GM12878 (cell line): ENCODE measurements around the gene TYSND1. TPM values are rescaled to one million over a fixed set of nuclear protein-coding genes. Genes with fewer than 3 reads are reported as not detected.

Experiments used
- CHD4 ChIP-seq: fragments of 200-600 bp; sonication (generic); IDR thresholded peaks from 2 replicates; pipeline ENCODE4 v1.6.1; 2016; ENCODE audit warnings: mild to moderate bottlenecking
- EP300 ChIP-seq, 2 experiments: fragments of 150-350 bp in 1 of 2; IDR thresholded peaks; 2 replicates each; pipeline ENCODE4 v1.6.1; 2011 to 2012; ENCODE audit warnings: low read depth in 2 of 2, low read length in 2 of 2, borderline replicate concordance in 1 of 2, improper control_type of control experiment in 1 of 2, inconsistent platforms in 1 of 2; ENCODE audit not compliant: control insufficient read depth in 1 of 2
- ETV6 ChIP-seq, 2 experiments: fragments of 450-650 bp in 1 of 2; IDR thresholded peaks in 1 of 2; conservative IDR thresholded peaks in 1 of 2; 2 replicates each; pipeline ENCODE4 v1.6.1; 2014; ENCODE audit warnings: antibody characterized with exemption in 1 of 2, borderline replicate concordance in 1 of 2, low read depth in 1 of 2, mild to moderate bottlenecking in 1 of 2, moderate library complexity in 1 of 2
- EZH2 ChIP-seq: IDR thresholded peaks from 2 replicates; pipeline ENCODE4 v1.6.1; 2012; ENCODE audit warnings: low read depth, mild to moderate bottlenecking, control low read depth, inconsistent platforms, low read length, borderline replicate concordance; ENCODE audit not compliant: control insufficient read depth
- KAT2A ChIP-seq: conservative IDR thresholded peaks from 2 replicates; pipeline ENCODE4 v1.6.1; 2011; ENCODE audit warnings: low read depth, low read length; ENCODE audit not compliant: control insufficient read depth
- PML ChIP-seq: IDR thresholded peaks from 2 replicates; pipeline ENCODE4 v1.6.1; 2012; ENCODE audit warnings: low read length, inconsistent platforms
- RAD51 ChIP-seq: fragments of 450-650 bp; IDR thresholded peaks from 2 replicates; pipeline ENCODE4 v1.6.1; 2016; ENCODE audit warnings: moderate library complexity, mild to moderate bottlenecking, inconsistent platforms
- SP1 ChIP-seq: IDR thresholded peaks from one replicate; pipeline ENCODE4 v1.6.1; 2011; ENCODE audit warnings: low read depth, low read length
- TAF1 ChIP-seq: IDR thresholded peaks from 2 replicates; pipeline ENCODE4 v1.6.1; 2011; ENCODE audit warnings: mild to moderate bottlenecking, low read depth, low read length, borderline replicate concordance
- WRNIP1 ChIP-seq: IDR thresholded peaks from 2 replicates; pipeline ENCODE4 v1.6.1; 2011; ENCODE audit warnings: low read depth, low read length, improper control_type of control experiment, borderline replicate concordance
- polyA plus RNA-seq, 11 experiments: library from polyadenylated mRNA; depleted of rRNA in 4 of 11; unstranded in 6 of 11; stranded (reverse) in 5 of 11; fragments of >200 nt; fragmentation: Nextera tagmentation in 4 of 11; fragmentation: Illumina TruSeq in 1 of 11; extraction: Ambion mirVana in 4 of 11; extraction: Trizol in 1 of 11; gene quantifications; 1 replicate in 1 of 11; 2 replicates in 10 of 11; pipeline versions ENCODE4 v1.2.1 to v1.2.3, GENCODE V29; 2011 to 2016; ENCODE audit warnings: inconsistent platforms in 2 of 11, missing spikeins in 2 of 11, low read depth in 1 of 11
- total RNA-seq, 4 experiments: library from RNA; depleted of rRNA in 3 of 4; stranded (reverse); fragments of >200 nt in 3 of 4; fragmentation: Illumina TruSeq in 1 of 4; extraction: Trizol in 1 of 4; gene quantifications; 2 replicates each; pipeline versions ENCODE4 v1.2.1 to v1.2.3, GENCODE V29; 2013 to 2021
- TF ChIP-seq, protein P1 (sequence below): IDR thresholded peaks from 2 replicates; pipeline ENCODE4 v1.6.1; 2011; ENCODE audit warnings: borderline replicate concordance, low read depth, mild to moderate bottlenecking, moderate library complexity, mixed read lengths, low read length; ENCODE audit not compliant: insufficient read depth; ENCODE audit errors: extremely low read length
- TF ChIP-seq, protein P2 (sequence below): fragments of 150-350 bp; IDR thresholded peaks from 2 replicates; pipeline ENCODE4 v1.6.1; 2016; ENCODE audit warnings: low read depth, low read length
- TF ChIP-seq, protein P3 (sequence below): IDR thresholded peaks from 2 replicates; pipeline ENCODE4 v1.6.1; 2012; ENCODE audit warnings: improper control_type of control experiment, low read depth, low read length; ENCODE audit not compliant: insufficient replicate concordance
- TF ChIP-seq, protein P4 (sequence below): fragments of 450-650 bp; IDR thresholded peaks from 2 replicates; pipeline ENCODE4 v1.6.1; 2014; ENCODE audit warnings: mild to moderate bottlenecking
- TF ChIP-seq, protein P5 (sequence below): IDR thresholded peaks from 2 replicates; pipeline ENCODE4 v1.6.1; 2011; ENCODE audit warnings: low read depth, low read length, improper control_type of control experiment, borderline replicate concordance

TYSND1 gene
- total and polyA plus RNA-seq, 10 of the 15 experiments (the other 5 are each of a cell fraction or from before 2014, with no cell fraction given), result 1.9 to 21.4 (median 12.0) TPM

DNA sequence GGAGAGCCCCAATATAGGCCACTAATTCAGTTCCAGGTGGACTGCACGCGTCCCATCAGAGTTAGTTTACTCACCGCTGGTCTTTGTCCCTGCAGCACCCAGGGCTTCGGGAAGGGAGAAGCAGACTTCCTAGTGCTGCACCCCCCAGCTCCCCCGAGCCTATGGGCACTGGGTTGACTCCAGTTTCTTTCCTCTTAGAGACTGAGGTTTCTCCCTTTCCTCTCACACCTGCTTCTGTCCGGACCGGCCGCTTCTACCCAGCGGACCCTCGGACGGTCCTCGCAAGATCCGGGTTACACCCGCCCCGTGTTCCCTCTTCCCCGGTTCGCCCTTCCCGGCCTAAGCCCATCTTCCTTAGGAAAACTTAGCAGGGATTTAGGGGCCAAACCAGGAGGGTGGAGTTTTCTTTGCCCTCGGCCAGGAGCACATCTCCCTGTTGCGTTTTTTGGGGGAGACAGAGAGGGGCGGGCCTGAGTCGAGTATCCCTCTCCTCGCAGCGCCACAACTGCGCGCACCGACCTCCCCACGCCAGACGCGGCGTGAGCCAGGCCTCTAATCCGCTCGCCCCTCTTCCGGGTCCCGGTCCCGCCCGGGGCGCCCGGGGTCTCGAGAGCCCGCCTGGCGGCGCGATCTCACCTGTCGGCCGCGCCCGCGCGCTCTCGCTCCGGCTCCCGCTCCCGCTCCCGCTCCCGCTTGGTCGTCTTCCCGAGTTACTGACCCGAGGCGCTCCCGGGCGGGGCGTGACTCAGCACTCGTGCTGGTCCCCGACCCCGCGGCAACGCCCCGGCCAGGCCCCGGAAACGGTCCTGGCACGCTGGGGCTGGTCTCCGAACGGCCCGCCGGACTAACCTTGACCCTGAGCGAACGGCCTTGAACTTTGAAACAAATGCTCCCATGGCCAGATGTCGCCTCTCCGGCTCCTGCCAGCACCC, 14.1 kb downstream of the TYSND1 start, which contains the start of gene AIFM2 (continued):
- TF ChIP-seq, protein P1, sequence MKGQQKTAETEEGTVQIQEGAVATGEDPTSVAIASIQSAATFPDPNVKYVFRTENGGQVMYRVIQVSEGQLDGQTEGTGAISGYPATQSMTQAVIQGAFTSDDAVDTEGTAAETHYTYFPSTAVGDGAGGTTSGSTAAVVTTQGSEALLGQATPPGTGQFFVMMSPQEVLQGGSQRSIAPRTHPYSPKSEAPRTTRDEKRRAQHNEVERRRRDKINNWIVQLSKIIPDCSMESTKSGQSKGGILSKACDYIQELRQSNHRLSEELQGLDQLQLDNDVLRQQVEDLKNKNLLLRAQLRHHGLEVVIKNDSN, result no peak
- TF ChIP-seq PML (no peak), TAF1 (0 out of 2 replicates have a peak, but pooled peaks have one; percentile 25), WRNIP1 (no peak), CHD4 (no peak), EZH2 (no peak), ETV6 (conservative IDR thresholded peaks at IDR 0.05 in 1 of 2, IDR thresholded peaks at IDR 0.05 in 1 of 2; ENCODE audit: borderline replicate concordance in 1 of 2, low read depth in 1 of 2) (no peak), SP1 (no peak), EP300 (IDR thresholded peaks at IDR 0.05; ENCODE audit: borderline replicate concordance in 1 of 2, control insufficient read depth in 1 of 2, low read depth in 2 of 2, low read length in 2 of 2) (0 out of 4 replicates have a peak, but pooled peaks of 1 of the 2 experiments have one; percentile 25), RAD51 (no peak), KAT2A (no peak)
- TF ChIP-seq, protein P2, sequence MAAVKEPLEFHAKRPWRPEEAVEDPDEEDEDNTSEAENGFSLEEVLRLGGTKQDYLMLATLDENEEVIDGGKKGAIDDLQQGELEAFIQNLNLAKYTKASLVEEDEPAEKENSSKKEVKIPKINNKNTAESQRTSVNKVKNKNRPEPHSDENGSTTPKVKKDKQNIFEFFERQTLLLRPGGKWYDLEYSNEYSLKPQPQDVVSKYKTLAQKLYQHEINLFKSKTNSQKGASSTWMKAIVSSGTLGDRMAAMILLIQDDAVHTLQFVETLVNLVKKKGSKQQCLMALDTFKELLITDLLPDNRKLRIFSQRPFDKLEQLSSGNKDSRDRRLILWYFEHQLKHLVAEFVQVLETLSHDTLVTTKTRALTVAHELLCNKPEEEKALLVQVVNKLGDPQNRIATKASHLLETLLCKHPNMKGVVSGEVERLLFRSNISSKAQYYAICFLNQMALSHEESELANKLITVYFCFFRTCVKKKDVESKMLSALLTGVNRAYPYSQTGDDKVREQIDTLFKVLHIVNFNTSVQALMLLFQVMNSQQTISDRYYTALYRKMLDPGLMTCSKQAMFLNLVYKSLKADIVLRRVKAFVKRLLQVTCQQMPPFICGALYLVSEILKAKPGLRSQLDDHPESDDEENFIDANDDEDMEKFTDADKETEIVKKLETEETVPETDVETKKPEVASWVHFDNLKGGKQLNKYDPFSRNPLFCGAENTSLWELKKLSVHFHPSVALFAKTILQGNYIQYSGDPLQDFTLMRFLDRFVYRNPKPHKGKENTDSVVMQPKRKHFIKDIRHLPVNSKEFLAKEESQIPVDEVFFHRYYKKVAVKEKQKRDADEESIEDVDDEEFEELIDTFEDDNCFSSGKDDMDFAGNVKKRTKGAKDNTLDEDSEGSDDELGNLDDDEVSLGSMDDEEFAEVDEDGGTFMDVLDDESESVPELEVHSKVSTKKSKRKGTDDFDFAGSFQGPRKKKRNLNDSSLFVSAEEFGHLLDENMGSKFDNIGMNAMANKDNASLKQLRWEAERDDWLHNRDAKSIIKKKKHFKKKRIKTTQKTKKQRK, result no peak
- TF ChIP-seq, protein P3, sequence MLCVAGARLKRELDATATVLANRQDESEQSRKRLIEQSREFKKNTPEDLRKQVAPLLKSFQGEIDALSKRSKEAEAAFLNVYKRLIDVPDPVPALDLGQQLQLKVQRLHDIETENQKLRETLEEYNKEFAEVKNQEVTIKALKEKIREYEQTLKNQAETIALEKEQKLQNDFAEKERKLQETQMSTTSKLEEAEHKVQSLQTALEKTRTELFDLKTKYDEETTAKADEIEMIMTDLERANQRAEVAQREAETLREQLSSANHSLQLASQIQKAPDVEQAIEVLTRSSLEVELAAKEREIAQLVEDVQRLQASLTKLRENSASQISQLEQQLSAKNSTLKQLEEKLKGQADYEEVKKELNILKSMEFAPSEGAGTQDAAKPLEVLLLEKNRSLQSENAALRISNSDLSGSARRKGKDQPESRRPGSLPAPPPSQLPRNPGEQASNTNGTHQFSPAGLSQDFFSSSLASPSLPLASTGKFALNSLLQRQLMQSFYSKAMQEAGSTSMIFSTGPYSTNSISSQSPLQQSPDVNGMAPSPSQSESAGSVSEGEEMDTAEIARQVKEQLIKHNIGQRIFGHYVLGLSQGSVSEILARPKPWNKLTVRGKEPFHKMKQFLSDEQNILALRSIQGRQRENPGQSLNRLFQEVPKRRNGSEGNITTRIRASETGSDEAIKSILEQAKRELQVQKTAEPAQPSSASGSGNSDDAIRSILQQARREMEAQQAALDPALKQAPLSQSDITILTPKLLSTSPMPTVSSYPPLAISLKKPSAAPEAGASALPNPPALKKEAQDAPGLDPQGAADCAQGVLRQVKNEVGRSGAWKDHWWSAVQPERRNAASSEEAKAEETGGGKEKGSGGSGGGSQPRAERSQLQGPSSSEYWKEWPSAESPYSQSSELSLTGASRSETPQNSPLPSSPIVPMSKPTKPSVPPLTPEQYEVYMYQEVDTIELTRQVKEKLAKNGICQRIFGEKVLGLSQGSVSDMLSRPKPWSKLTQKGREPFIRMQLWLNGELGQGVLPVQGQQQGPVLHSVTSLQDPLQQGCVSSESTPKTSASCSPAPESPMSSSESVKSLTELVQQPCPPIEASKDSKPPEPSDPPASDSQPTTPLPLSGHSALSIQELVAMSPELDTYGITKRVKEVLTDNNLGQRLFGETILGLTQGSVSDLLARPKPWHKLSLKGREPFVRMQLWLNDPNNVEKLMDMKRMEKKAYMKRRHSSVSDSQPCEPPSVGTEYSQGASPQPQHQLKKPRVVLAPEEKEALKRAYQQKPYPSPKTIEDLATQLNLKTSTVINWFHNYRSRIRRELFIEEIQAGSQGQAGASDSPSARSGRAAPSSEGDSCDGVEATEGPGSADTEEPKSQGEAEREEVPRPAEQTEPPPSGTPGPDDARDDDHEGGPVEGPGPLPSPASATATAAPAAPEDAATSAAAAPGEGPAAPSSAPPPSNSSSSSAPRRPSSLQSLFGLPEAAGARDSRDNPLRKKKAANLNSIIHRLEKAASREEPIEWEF, result no peak
- TF ChIP-seq, protein P4, sequence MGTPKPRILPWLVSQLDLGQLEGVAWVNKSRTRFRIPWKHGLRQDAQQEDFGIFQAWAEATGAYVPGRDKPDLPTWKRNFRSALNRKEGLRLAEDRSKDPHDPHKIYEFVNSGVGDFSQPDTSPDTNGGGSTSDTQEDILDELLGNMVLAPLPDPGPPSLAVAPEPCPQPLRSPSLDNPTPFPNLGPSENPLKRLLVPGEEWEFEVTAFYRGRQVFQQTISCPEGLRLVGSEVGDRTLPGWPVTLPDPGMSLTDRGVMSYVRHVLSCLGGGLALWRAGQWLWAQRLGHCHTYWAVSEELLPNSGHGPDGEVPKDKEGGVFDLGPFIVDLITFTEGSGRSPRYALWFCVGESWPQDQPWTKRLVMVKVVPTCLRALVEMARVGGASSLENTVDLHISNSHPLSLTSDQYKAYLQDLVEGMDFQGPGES, result no peak
- TF ChIP-seq, protein P5, sequence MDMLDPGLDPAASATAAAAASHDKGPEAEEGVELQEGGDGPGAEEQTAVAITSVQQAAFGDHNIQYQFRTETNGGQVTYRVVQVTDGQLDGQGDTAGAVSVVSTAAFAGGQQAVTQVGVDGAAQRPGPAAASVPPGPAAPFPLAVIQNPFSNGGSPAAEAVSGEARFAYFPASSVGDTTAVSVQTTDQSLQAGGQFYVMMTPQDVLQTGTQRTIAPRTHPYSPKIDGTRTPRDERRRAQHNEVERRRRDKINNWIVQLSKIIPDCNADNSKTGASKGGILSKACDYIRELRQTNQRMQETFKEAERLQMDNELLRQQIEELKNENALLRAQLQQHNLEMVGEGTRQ, result no peak
